ENCODE data around the gene PKNOX1. TPM values are rescaled to one million over a fixed set of nuclear protein-coding genes. Genes with fewer than 3 reads are reported as not detected.
"Not testable (repeated sequence)": the region's sequence is repeated elsewhere in the genome, so short reads cannot be mapped to it uniquely, and the experiment has no call there.

The PKNOX1 gene
- total and polyA plus RNA-seq, 9 of the 15 experiments (the other 6 are each of a cell fraction or from before 2014, with no cell fraction given) = 8.8 to 25.9 (median 13.2) TPM

GRCh38 chr21:42925114-42925926, 49.0 kb upstream of the PKNOX1 start, which contains the start of gene ERVH48-1 (continued):
- 0 out of 2 replicates have a peak, but pooled peaks have one; percentile 21 for TF ChIP-seq POLR2G (IDR thresholded peaks at IDR 0.05; ENCODE audit: low read depth, low read length)
- TF ChIP-seq ZNF695 (CRISPR knock-in tag; IDR thresholded peaks at IDR 0.05) = no peak
- TF ChIP-seq ZBTB33 (CRISPR knock-in tag; IDR thresholded peaks at IDR 0.05) = peak; percentile 38; the same call in 1 of the 2 replicates

- ATAC-seq; H3K27ac ChIP-seq (ENCODE audit: extremely low read depth, low read depth, low read length); BruUV-seq (replicated peaks); H3K9ac ChIP-seq (ENCODE audit: insufficient read depth in 1 of 2, low read depth in 2 of 2, low read length in 2 of 2); H3K36me3 ChIP-seq (ENCODE audit: control insufficient read depth, insufficient read depth, low read length); in situ Hi-C loops (cut with MboI); H3K79me2 ChIP-seq (ENCODE audit: control insufficient read depth, insufficient read depth, low read length); H2AFZ ChIP-seq (ENCODE audit: low read depth, low read length); FAIRE-seq; intact Hi-C loops (cut with micrococcal nuclease); H3K4me2 ChIP-seq (ENCODE audit: insufficient read depth, low read length); H3K9me1 ChIP-seq (ENCODE audit: control insufficient read depth, insufficient read depth, low read length); H3K9me3 ChIP-seq (replicated peaks; ENCODE audit: control insufficient read depth, insufficient read depth, low read depth, low read length); H3K27me3 ChIP-seq (ENCODE audit: control insufficient read depth in 2 of 2, insufficient read depth in 2 of 2, low read length in 2 of 2); CTCF ChIA-PET (ENCODE audit: low intra/inter-chr PET ratio); H3K4me3 ChIP-seq; H4K20me1 ChIP-seq (replicated peaks; ENCODE audit: control insufficient read depth, insufficient read depth, low read length); DNase-seq (ENCODE audit: extremely low read depth in 1 of 4, low spot score in 3 of 4): not testable (repeated sequence)
- 83% methylated on average over 21 of the region's 23 CpGs for WGBS (ENCODE audit: insufficient coverage, low coverage, missing lambda C conversion rate)
- peaks cover 38 to 44% of the 10 kb centered on the region in 2 experiments for H3K4me1 ChIP-seq (replicated peaks in 1 of 2; ENCODE audit: control insufficient read depth in 2 of 2, insufficient read depth in 2 of 2, low read length in 2 of 2)
- POLR2A ChIA-PET = interaction anchor here (0.8 kb wide), 2 partner anchors 9 to 54 kb away, joined by 3 to 4 read pairs; no protein-coding TSS in a partner anchor
Observed at GRCh38 chr21:42927474-42928200, 46.7 kb upstream of the PKNOX1 start.

Data from K562 (cell line).